AG10803 (cell line): ENCODE results near the gene GFAP.
A peak's percentile ranks its signal among the peaks of the same experiment; 100 is the strongest.

Experiments used
- DNase-seq: peaks from one replicate; pipeline ENCODE4 v3.0.0; 2010; ENCODE audit warnings: low read depth
- H3K4me3 ChIP-seq: 2 replicates; pipeline ENCODE4 v1.5.1; 2011; ENCODE audit warnings: mild to moderate bottlenecking, low read length, control low read depth
- CTCF ChIP-seq: conservative IDR thresholded peaks from 2 replicates; pipeline ENCODE4 v1.5.1; 2011; ENCODE audit warnings: mild to moderate bottlenecking, low read length, control low read depth, inconsistent platforms

Gene GFAP

GRCh38 chr17:44913676-44914075 lies 1.6 kb downstream of the GFAP start:
- DNase-seq: no peak
- no peak for TF ChIP-seq CTCF
- H3K4me3 ChIP-seq: no peak overlapping the region

- DNase-seq: no peak
- no peak for TF ChIP-seq CTCF
- H3K4me3 ChIP-seq: no peak overlapping the region
These were observed 2.3 kb downstream of the GFAP start for GRCh38 chr17:44912763-44913544.

GRCh38 chr17:44911133-44912001 lies 3.9 kb downstream of the GFAP start:
- DNase-seq: peak; percentile 48
- peak overlapping the region; percentile 22 for H3K4me3 ChIP-seq
- TF ChIP-seq CTCF: peak; percentile 59

- no peak overlapping the region for H3K4me3 ChIP-seq
- no peak for TF ChIP-seq CTCF
- no peak for DNase-seq
These were observed 4.8 kb downstream of the GFAP start for GRCh38 chr17:44910231-44911106.

GRCh38 chr17:44909681-44910144 lies 5.6 kb downstream of the GFAP start:
- no peak overlapping the region for H3K4me3 ChIP-seq
- no peak for TF ChIP-seq CTCF
- DNase-seq: peak; percentile 69

- DNase-seq: no peak
- no peak for TF ChIP-seq CTCF
- H3K4me3 ChIP-seq: no peak overlapping the region
These were observed 6.5 kb downstream of the GFAP start for GRCh38 chr17:44908761-44909326.
